ENCODE data around the gene SNX12. TPM values are rescaled to one million over a fixed set of nuclear protein-coding genes. Genes with fewer than 3 reads are reported as not detected.

The SNX12 gene
- total and polyA plus RNA-seq, 12 donors: 25.4 to 101 (median 76.3) TPM

GRCh38 chrX:71082124-71082647 is 14.1 kb upstream of the SNX12 start:
- H3K4me3 ChIP-seq: no peak overlapping the region
- H3K9me3 ChIP-seq (replicated peaks in 1 of 3): no peaks in the 10 kb centered on the region
- intact Hi-C loops (cut with DNase I): no loop called here
- H3K4me1 ChIP-seq (replicated peaks in 1 of 2): no peaks in the 10 kb centered on the region
- DNase-seq: no peak
- H3K27me3 ChIP-seq: peaks cover 7% of the 10 kb centered on the region
- no peaks in the 10 kb centered on the region for H3K36me3 ChIP-seq (replicated peaks in 1 of 2)
- WGBS, 4 donors: 71 to 80% (median 78%) methylated on average over 5 of the region's 5 CpGs
- no peak overlapping the region for H3K27ac ChIP-seq
- no peak for TF ChIP-seq CTCF (IDR thresholded peaks at IDR 0.05)
- no peak for TF ChIP-seq POLR2A (IDR thresholded peaks at IDR 0.05)

- TF ChIP-seq CTCF (IDR thresholded peaks at IDR 0.05) (no peak), POLR2A (IDR thresholded peaks at IDR 0.05) (no peak)
- no peak overlapping the region for H3K27ac ChIP-seq
- no peaks in the 10 kb centered on the region for H3K4me1 ChIP-seq (replicated peaks in 1 of 2)
- no peaks in the 10 kb centered on the region for H3K9me3 ChIP-seq (replicated peaks in 1 of 3)
- WGBS, 4 donors: 53 to 73% (median 55%) methylated on average over 3 of the region's 3 CpGs
- peaks cover 7% of the 10 kb centered on the region for H3K27me3 ChIP-seq
- no peaks in the 10 kb centered on the region for H3K36me3 ChIP-seq (replicated peaks in 1 of 2)
- no peak overlapping the region for H3K4me3 ChIP-seq
- intact Hi-C loops (cut with DNase I): no loop called here
- no peak for DNase-seq
Measured at GRCh38 chrX:71081330-71082123, 13.4 kb upstream of the SNX12 start.

GRCh38 chrX:71070531-71070930 is 2.4 kb upstream of the SNX12 start:
- Histone ChIP-seq H3K4me1 (replicated peaks in 1 of 2) (peaks cover 0 to 6% of the 10 kb centered on the region in 2 donors), H3K27ac (no peak overlapping the region), H3K9me3 (replicated peaks in 1 of 3) (no peaks in the 10 kb centered on the region), H3K27me3 (peaks cover 6% of the 10 kb centered on the region), H3K36me3 (replicated peaks in 1 of 2) (no peaks in the 10 kb centered on the region), H3K4me3 (no peak overlapping the region)
- intact Hi-C loops (cut with DNase I): no loop called here
- TF ChIP-seq CTCF (IDR thresholded peaks at IDR 0.05) (no peak), POLR2A (IDR thresholded peaks at IDR 0.05) (no peak)
- DNase-seq: no peak
- WGBS, 4 donors: 50 to 59% (median 55%) methylated on average over 5 of the region's 5 CpGs

GRCh38 chrX:71067712-71068043 is 456 bp downstream of the SNX12 start:
- 0 to 37% (median 12%) methylated on average over 9 to 10 of the region's 10 CpGs for WGBS, 4 donors
- TF ChIP-seq POLR2A (IDR thresholded peaks at IDR 0.05) (no peak), CTCF (IDR thresholded peaks at IDR 0.05) (no peak)
- DNase-seq: peak in 2 of 7 donors; percentile 13 to 21
- Histone ChIP-seq H3K36me3 (replicated peaks in 1 of 2) (no peaks in the 10 kb centered on the region), H3K4me1 (replicated peaks in 1 of 2) (peaks cover 0 to 6% of the 10 kb centered on the region in 2 donors), H3K9me3 (replicated peaks in 1 of 3) (no peaks in the 10 kb centered on the region), H3K27ac (peak overlapping the region; percentile 53 to 84 (median 78)), H3K4me3 (peak overlapping the region in 2 of 4 donors; percentile 40 to 55), H3K27me3 (peaks cover 6% of the 10 kb centered on the region)
- intact Hi-C loops (cut with DNase I): loop anchor here in 1 of 2 donors (5.0 kb wide), 1 partner anchor 60 kb away; no protein-coding TSS in a partner anchor

Data from adrenal gland (tissue), 12 donors.